Dermis microvascular lymphatic vessel endothelial cell (primary cell): ENCODE results near the gene COL13A1. TPM values are rescaled to one million over a fixed set of nuclear protein-coding genes. Genes with fewer than 3 reads are reported as not detected.

ENCODE experiments used
- DNase-seq, 2 donors: peaks; one replicate each; pipeline versions ENCODE4 v3.0.0 to v3.0.0-alpha.2; 2010; ENCODE audit warnings: low read depth in 2 of 2
- total RNA-seq: library from RNA; depleted of rRNA; stranded (reverse); fragments of >200 nt; gene quantifications from 2 replicates; pipeline ENCODE4 v1.2.1, GENCODE V29; 2014

The COL13A1 gene
- total RNA-seq, 1 donor from 2014 or later = 4.7 TPM

DNA sequence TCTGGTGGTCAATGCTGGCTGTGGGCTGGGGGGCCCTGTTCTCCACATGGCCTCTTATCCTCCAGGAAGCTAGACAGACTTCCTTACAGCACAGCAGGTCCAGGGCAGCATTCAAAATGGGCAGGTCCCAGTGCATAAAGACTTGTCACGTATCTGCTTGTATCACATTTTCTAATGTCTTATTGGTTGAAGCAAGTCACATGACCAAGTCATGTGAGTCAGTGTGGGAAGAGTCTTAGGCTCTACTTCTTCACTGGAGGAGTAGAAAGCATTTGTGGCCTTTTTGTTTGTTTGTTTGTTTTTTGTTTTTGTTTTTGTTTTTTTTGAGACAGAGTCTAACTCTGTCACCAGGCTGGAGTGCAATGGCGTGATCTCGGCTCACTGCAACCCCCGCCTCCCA, 104.7 kb downstream of the COL13A1 start:
- no peak for DNase-seq

DNA sequence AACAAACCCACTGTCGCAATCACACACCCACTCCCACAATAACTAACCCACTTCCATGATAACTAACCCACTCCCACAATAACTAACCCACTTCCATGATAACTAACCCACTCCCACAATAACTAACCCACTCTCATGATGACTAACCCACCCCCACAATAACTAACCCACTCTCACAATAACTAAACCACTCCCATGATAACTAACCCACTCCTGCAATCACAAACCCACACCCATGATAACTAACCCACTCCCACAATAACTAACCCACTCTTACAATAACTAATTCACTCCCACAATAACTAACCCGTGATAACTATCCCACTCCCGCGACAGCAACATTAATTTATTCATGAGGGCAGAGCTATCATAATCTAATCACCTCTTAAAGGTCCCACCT, 105.8 kb downstream of the COL13A1 start:
- DNase-seq = no peak

GRCh38 chr10:69908124-69908523, 106.4 kb downstream of the COL13A1 start:
- DNase-seq = no peak

- no peak for DNase-seq
These were observed 108.9 kb downstream of the COL13A1 start for GRCh38 chr10:69910561-69910960.

GRCh38 chr10:69911613-69912528, 110.2 kb downstream of the COL13A1 start:
- DNase-seq = no peak

DNA sequence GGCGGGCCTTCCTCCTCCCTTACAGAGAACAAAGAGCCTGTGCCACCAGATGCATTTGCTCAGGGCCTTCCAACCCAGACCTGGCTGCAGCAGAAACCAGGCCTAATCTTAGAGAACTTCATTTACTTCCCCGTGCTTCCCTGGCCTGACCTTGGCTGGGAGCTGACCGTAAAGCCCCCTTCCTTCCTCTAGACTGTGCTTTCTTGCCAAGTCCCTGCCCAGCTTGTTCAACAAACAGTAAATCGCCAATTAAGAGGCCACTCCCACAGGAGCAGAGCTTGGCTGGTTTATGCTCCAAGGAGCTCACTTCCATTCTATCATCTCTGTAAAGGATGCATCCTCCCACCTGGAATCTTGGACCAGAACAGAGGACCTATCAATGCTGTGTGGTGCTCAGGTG, 110.9 kb downstream of the COL13A1 start:
- peak in 1 of 2 donors; percentile 12 for DNase-seq

- DNase-seq = no peak
These were observed 112.1 kb downstream of the COL13A1 start for GRCh38 chr10:69913606-69914382.

DNA sequence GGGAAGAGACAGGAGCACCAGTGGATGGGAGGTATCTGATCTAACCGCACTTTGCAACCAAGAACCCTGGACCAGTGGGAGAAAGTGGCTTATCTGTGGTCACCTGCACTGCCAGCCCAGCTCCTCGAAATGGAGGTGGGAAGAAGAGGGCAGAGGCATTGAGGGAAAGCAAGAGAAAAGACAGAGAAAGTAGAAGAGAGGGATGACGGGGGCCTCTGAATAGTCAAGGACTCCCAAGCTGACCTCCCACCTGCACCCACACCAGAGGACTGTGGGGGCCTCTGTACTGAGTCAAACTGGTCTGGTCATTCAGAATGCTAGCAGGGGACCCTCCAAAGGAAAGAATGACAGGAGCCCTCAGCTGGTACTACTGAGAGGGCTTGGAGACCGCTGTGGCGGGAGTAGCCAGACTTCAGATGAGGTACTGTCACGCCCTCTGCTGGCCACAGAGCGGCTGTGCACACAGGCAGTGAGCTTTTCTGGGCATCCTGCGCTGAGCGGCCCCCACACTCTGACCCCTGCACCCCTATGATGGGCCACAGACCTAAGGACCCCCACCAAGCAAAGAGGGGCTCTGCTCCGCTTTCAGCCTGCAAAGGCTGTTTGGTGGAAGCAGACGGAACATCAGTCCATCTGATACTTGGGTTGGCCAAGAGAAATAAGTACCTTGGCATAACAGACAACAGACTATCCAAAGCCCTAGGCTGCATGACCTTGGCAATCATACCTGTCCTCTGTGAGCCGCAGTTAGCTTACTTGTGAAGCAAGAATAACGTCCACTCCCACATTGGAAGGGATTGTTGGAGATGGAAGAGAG, 112.9 kb downstream of the COL13A1 start:
- DNase-seq = peak; percentile 51 to 75

DNA sequence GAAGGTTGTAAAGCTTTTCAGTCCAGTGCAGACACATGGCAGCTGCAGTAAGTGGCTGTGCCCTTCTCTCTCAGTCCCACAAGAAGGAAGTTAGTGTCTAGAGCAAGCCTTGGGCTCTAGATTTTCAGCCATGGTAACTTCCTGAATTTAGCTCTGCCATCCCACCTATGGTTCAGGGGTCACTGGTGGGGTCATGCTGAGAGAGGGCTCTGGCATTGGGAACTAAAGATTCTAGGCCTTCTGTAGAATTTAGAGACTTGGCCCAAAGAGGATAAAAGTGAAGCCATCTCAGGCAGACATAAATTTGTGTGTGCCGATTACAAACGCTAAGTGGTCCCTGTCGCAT, 113.5 kb downstream of the COL13A1 start:
- no peak for DNase-seq

DNA sequence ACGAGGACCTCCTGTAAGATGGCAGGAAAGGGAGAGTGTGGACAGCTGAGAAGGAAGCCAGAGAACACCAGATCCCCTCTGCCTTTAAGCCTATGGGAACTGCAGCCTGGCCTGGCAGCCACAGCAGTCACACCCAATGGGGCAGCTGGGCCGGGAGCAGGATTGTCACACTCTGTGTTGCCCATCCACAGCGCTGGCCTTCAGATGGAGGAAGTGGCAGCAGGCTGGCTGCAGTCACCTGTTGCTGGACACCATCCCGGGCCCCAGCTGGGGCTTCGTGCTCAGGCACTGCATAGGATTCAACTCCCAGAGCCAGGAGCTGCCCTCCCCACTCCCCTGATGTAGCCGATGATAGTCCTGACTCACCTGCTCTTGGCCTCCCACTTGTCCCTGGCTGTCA, 114.4 kb downstream of the COL13A1 start:
- no peak for DNase-seq

DNA sequence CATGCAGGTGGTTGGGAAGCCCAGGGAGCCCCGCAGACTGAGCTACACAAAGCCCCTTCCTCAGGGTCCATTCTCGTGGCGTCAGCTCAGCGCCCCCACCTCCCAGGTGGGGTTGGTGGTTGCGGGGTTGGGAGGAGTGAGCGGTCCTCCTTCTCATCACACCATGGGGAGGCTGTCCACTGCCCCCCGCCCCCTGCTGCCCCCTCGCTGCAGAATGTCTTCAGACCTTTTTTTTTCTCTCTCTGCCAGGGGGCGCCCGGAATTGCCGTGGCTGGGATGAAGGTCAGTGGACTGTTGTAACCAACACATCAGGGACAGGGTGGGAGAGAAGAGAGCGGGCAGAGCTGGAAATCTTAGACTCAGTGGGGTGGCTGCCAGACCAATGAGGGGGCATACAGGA, 116.3 kb downstream of the COL13A1 start:
- no peak for DNase-seq

- DNase-seq = no peak
These were observed 117.5 kb downstream of the COL13A1 start for GRCh38 chr10:69919250-69919649.

DNA sequence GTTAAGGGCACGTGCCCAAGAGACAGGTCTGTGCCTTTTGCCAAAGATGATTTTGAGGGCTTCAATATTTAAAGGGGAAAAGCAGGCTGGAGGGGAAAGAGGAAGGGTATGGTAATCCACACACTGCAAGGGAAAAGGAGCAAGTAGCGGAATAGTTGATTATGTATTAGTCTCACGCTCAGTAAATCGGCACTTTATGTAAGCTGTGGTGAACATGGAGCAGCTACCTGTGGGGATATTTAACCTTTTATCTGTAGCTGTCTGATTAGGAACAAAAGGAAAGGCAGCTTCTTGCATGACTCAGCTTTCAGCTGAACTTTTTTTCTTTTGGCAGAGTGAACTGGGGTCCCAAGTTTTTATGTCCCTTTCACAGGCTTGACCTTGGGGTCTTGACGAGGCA, 123.4 kb downstream of the COL13A1 start:
- no peak for DNase-seq

GRCh38 chr10:69928339-69928738, 126.6 kb downstream of the COL13A1 start:
- no peak for DNase-seq

DNA sequence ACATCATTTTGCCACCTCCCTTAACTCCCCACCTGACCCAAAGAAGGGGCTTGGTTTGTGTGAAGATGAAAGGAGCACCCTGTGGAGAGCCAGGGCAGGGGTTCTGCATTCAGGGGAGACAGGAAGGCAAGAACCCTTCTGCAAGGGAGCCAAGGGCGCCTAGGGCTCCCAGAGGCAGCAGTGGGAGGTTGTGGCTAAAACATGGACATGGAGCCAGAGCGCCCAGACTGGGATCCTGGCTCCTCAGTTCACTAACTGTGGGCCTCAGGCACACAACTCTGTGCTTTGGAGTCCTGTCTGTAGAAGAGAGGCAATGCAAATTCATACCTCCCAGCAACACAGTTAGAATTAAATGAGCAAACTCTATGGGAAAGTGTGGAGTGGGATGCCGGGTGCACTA, 127.9 kb downstream of the COL13A1 start:
- DNase-seq = no peak

DNA sequence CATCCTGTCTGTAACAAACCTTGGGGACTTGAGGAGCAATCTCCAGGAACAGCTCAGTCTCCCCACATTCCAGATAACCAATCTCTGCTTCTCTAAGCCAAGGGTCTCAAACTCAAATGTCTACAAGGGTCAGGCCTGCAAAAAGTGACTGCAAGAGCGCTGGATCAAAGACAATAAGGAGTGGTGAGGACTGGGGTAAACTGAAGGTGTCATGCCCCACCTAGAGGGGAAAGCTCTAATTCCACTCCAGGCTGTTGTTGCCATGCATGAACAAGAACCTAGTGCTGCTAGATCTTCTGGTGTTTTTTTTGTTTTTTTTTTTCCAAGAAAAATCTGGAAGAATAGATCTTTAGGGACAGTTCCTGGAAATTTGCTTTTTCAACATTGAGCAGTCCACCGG, 133.1 kb downstream of the COL13A1 start:
- no peak for DNase-seq

- DNase-seq = no peak
These were observed 134.4 kb downstream of the COL13A1 start for GRCh38 chr10:69936091-69936490.

GRCh38 chr10:69938541-69938991, 136.9 kb downstream of the COL13A1 start:
- DNase-seq = peak; percentile 15 to 19

- DNase-seq = no peak
These were observed 137.4 kb downstream of the COL13A1 start for GRCh38 chr10:69939061-69939460.

- DNase-seq = no peak
These were observed 137.8 kb downstream of the COL13A1 start for GRCh38 chr10:69939481-69939880.

- no peak for DNase-seq
These were observed 140.0 kb downstream of the COL13A1 start for GRCh38 chr10:69941730-69942129.

GRCh38 chr10:69943292-69943820, 141.7 kb downstream of the COL13A1 start:
- DNase-seq = no peak
